ENCODE results near the gene PUSL1. TPM values are rescaled to one million over a fixed set of nuclear protein-coding genes. Genes with fewer than 3 reads are reported as not detected.

The PUSL1 gene
- total and polyA plus RNA-seq, 2 of the 4 experiments (the other 2 are of a cell fraction): 10.9 to 33.0 TPM

GRCh38 chr1:1304331-1305299 is 3.8 kb upstream of the PUSL1 start:
- H3K4me2 ChIP-seq (ENCODE audit: low read depth, low read length): peak overlapping the region; percentile 100
- in situ Hi-C loops (cut with MboI; ENCODE audit: low sequenced_read_pairs) (no loop called here), dilution Hi-C loops (cut with HindIII; ENCODE audit: low sequenced_read_pairs, unreplicated experiment) (no loop called here), intact Hi-C loops (cut with micrococcal nuclease) (loop anchor here (5.0 kb wide), 2 partner anchors 53 to 182 kb away; partner anchors contain the start of gene MXRA8)
- H2BK5ac ChIP-seq (ENCODE audit: low read depth, low read length, poor library complexity, severe bottlenecking): peak overlapping the region; percentile 69
- H3K14ac ChIP-seq (replicated peaks; ENCODE audit: low read depth, low read length): peak overlapping the region; percentile 67
- H3K36me3 ChIP-seq (ENCODE audit: control insufficient read depth, insufficient read depth, low read length): peaks cover 7% of the 10 kb centered on the region
- DNase-seq (peak; percentile 84), ATAC-seq (ENCODE audit: low read depth) (peak; percentile 9)
- H3K56ac ChIP-seq (ENCODE audit: extremely low read depth, insufficient read depth, low read length): peak overlapping the region; percentile 50; the same call in 1 of the 2 replicates
- peak overlapping the region; percentile 97 for H2AK9ac ChIP-seq (replicated peaks; ENCODE audit: low read depth, low read length, poor library complexity)
- peak overlapping the region; percentile 59 for H3K9ac ChIP-seq (ENCODE audit: low read depth, low read length)
- H4K20me1 ChIP-seq (ENCODE audit: insufficient read depth, low read length): peaks cover 49% of the 10 kb centered on the region
- peak overlapping the region; percentile 89 for H3K27ac ChIP-seq (ENCODE audit: insufficient read depth, low read length)
- CTCF ChIA-PET: interaction anchor here (0.7 to 1.3 kb wide), 2 partner anchors 28 to 182 kb away, joined by 3 read pairs; no protein-coding TSS in a partner anchor
- POLR2A ChIA-PET (ENCODE audit: unreplicated experiment): interaction anchor here (0.6 kb wide), 1 partner anchor 28 kb away, joined by 4 read pairs; no protein-coding TSS in a partner anchor
- H3K27me3 ChIP-seq (ENCODE audit: control insufficient read depth, insufficient read depth, low read length): no peaks in the 10 kb centered on the region
- peak overlapping the region; percentile 38 for H2BK20ac ChIP-seq (ENCODE audit: low read depth, low read length)
- peak overlapping the region; percentile 71 for H2BK120ac ChIP-seq (ENCODE audit: low read depth, low read length)
- peak overlapping the region; percentile 86 for H4K91ac ChIP-seq (ENCODE audit: insufficient read depth, low read depth, low read length)
- H2AFZ ChIP-seq (replicated peaks; ENCODE audit: low read length, poor library complexity): peak overlapping the region; percentile 87
- peak overlapping the region; percentile 56; the same call in 1 of the 2 replicates for H3K18ac ChIP-seq (ENCODE audit: low read depth, low read length)
- TF ChIP-seq USF2 (IDR thresholded peaks at IDR 0.05; ENCODE audit: low read depth, low read length) (peak; percentile 98), BHLHE40 (IDR thresholded peaks at IDR 0.05; ENCODE audit: low read depth, low read length) (peak; percentile 96), MXI1 (IDR thresholded peaks at IDR 0.05; ENCODE audit: borderline replicate concordance, low read depth, low read length) (0 out of 2 replicates have a peak, but pooled peaks have one; percentile 49), POLR2A (IDR thresholded peaks at IDR 0.05; ENCODE audit: low read depth, low read length) (peak; percentile 53; the same call in 1 of the 2 replicates), MAZ (IDR thresholded peaks at IDR 0.05; ENCODE audit: borderline replicate concordance, low read depth, low read length) (peak; percentile 95), FOS (IDR thresholded peaks at IDR 0.05; ENCODE audit: low read depth, low read length) (no peak), RFX5 (IDR thresholded peaks at IDR 0.05; ENCODE audit: low read depth, low read length) (no peak), CHD1 (IDR thresholded peaks at IDR 0.05; ENCODE audit: low read depth, low read length) (no peak)
- peak overlapping the region; percentile 58 for H4K5ac ChIP-seq (ENCODE audit: low read depth, low read length)
- BruUV-seq (replicated peaks): no TSS peak
- H3K4me3 ChIP-seq (ENCODE audit: insufficient read depth, low read depth, low read length): peak overlapping the region; percentile 20; the same call in 1 of the 2 replicates
- peak overlapping the region; percentile 84; the same call in 1 of the 2 replicates for H3K23ac ChIP-seq (ENCODE audit: low read depth, low read length)
- peak overlapping the region; percentile 90 for H3K4ac ChIP-seq (ENCODE audit: low read depth, low read length)
- H4K8ac ChIP-seq (ENCODE audit: low read depth in 2 of 2, low read length in 2 of 2): peak overlapping the region; percentile 36 to 91; a peak in 3 of 4 replicates
- H3K79me1 ChIP-seq (ENCODE audit: low read depth in 1 of 2, low read length in 2 of 2): peaks cover 3 to 60% of the 10 kb centered on the region in 2 experiments; a peak in 3 of 4 replicates
- WGBS, 2 experiments (ENCODE audit: extremely low coverage in 2 of 2, insufficient read length in 1 of 2): 4% methylated on average over 12 of the region's 29 CpGs; no CpG with 5 or more reads in 1 of the 2 experiments
- H3K4me1 ChIP-seq (ENCODE audit: control insufficient read depth, insufficient read depth, low read length): peaks cover 30% of the 10 kb centered on the region
- H3K9me1 ChIP-seq (ENCODE audit: insufficient read depth, low read length): peaks cover 3% of the 10 kb centered on the region
- peak overlapping the region; percentile 93 for H2AK5ac ChIP-seq (ENCODE audit: low read depth, low read length)
- H2BK15ac ChIP-seq (ENCODE audit: low read depth, low read length): peak overlapping the region; percentile 72; the same call in 2 of the 3 replicates
- no peaks in the 10 kb centered on the region for H3K9me3 ChIP-seq (ENCODE audit: control insufficient read depth, insufficient read depth, low read length)
